ENCODE results near the gene CFAP61.

CFAP61 gene

GRCh38 chr20:20289331-20289730 is 237.0 kb downstream of the CFAP61 start:
- H3K4me3 ChIP-seq (replicated peaks; ENCODE audit: low read depth, low read length): no peak overlapping the region
- no peak for DNase-seq (ENCODE audit: extremely low read depth, low read depth)
- TF ChIP-seq, protein P1, sequence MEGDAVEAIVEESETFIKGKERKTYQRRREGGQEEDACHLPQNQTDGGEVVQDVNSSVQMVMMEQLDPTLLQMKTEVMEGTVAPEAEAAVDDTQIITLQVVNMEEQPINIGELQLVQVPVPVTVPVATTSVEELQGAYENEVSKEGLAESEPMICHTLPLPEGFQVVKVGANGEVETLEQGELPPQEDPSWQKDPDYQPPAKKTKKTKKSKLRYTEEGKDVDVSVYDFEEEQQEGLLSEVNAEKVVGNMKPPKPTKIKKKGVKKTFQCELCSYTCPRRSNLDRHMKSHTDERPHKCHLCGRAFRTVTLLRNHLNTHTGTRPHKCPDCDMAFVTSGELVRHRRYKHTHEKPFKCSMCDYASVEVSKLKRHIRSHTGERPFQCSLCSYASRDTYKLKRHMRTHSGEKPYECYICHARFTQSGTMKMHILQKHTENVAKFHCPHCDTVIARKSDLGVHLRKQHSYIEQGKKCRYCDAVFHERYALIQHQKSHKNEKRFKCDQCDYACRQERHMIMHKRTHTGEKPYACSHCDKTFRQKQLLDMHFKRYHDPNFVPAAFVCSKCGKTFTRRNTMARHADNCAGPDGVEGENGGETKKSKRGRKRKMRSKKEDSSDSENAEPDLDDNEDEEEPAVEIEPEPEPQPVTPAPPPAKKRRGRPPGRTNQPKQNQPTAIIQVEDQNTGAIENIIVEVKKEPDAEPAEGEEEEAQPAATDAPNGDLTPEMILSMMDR (IDR thresholded peaks at IDR 0.05; ENCODE audit: low read depth, low read length, missing control alignments): no peak

GRCh38 chr20:20292472-20292871 is 240.1 kb downstream of the CFAP61 start:
- TF ChIP-seq, protein P1 (IDR thresholded peaks at IDR 0.05; ENCODE audit: low read depth, low read length, missing control alignments): no peak
- DNase-seq (ENCODE audit: extremely low read depth, low read depth): no peak
- no peak overlapping the region for H3K4me3 ChIP-seq (replicated peaks; ENCODE audit: low read depth, low read length)

- no peak overlapping the region for H3K4me3 ChIP-seq (replicated peaks; ENCODE audit: low read depth, low read length)
- no peak for DNase-seq (ENCODE audit: extremely low read depth, low read depth)
- TF ChIP-seq, protein P1 (IDR thresholded peaks at IDR 0.05; ENCODE audit: low read depth, low read length, missing control alignments): no peak
Measured at GRCh38 chr20:20293141-20293540, 240.8 kb downstream of the CFAP61 start.

- no peak overlapping the region for H3K4me3 ChIP-seq (replicated peaks; ENCODE audit: low read depth, low read length)
- no peak for DNase-seq (ENCODE audit: extremely low read depth, low read depth)
- TF ChIP-seq, protein P1 (IDR thresholded peaks at IDR 0.05; ENCODE audit: low read depth, low read length, missing control alignments): no peak
Measured at GRCh38 chr20:20293691-20294385, 241.5 kb downstream of the CFAP61 start.

DNA sequence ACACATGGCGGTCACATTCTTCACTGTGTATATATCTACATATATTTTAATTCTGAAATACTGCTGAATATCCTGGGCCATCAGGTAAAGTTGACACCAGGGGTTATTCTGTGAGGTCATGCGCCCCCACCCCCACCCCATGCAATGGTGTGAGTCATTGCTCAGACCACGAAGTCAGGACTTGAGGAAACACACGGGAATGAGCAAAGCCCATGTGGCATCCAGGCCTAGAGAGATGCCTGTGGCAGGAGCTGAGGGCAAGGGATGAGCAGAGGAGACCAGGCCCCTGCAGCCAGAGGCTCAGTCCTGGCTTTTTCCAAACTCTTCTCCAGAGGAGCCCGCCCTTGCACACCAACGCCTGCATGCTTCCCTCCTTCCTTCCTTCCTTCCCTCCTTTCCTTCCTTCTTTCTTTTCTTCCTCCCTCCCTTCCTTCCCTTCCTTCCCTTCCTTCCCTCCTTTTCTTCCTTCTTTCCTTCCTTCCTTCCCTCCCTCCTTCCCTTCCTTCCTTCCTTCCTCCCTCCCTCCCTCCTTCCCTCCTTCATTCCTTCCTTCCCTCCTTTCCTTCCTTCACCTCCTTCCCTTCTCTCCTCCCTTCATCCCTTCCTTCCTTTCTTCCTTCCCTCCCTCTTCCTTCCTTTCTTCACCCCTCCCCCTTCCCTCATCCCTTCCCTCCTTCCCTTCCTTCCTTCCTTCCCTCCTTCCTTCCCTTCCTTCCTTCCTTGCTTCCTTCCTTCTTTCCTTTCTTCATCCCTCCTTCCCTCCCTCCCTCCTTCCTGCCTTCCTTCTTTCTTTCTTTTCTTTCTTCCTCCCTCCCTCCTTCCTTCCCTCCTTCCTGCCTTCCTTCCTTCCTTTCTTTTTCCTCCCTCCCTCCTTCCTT is 243.5 kb downstream of the CFAP61 start:
- TF ChIP-seq, protein P1 (IDR thresholded peaks at IDR 0.05; ENCODE audit: low read depth, low read length, missing control alignments): no peak
- peak; percentile 12 for DNase-seq (ENCODE audit: extremely low read depth, low read depth)
- no peak overlapping the region for H3K4me3 ChIP-seq (replicated peaks; ENCODE audit: low read depth, low read length)

- TF ChIP-seq, protein P1 (IDR thresholded peaks at IDR 0.05; ENCODE audit: low read depth, low read length, missing control alignments): no peak
- H3K4me3 ChIP-seq (replicated peaks; ENCODE audit: low read depth, low read length): no peak overlapping the region
- DNase-seq (ENCODE audit: extremely low read depth, low read depth): no peak
Measured at GRCh38 chr20:20297181-20297580, 244.8 kb downstream of the CFAP61 start.
